ENCODE results near the gene LGI2.

- no peak for TF ChIP-seq CTCF (IDR thresholded peaks at IDR 0.05; ENCODE audit: control extremely low read depth in 1 of 3, insufficient read depth in 1 of 3, low read depth in 1 of 3, low read length in 3 of 3)
- no peak for TF ChIP-seq TAF1 (IDR thresholded peaks at IDR 0.05; ENCODE audit: low read depth, low read length)
- TF ChIP-seq EZH2 (IDR thresholded peaks at IDR 0.05; ENCODE audit: low read depth, low read length, severe bottlenecking) = no peak
Measured at GRCh38 chr4:25059791-25060190, 29.0 kb upstream of the LGI2 start.

All from H1 (cell line).